HEK293 (cell line): ENCODE results near the gene ARL14EPL.

ENCODE experiments used
- CTCF ChIP-seq: fragments of 450-650 bp; formaldehyde crosslinking; IDR thresholded peaks from 2 replicates; pipeline ENCODE4 v1.5.1; 2016; ENCODE audit warnings: missing biosample characterization, missing genetic modification characterization
- HOXA7 ChIP-seq: sonication (generic); formaldehyde crosslinking; IDR thresholded peaks from 2 replicates; pipeline ENCODE4 v1.8.1; 2022; ENCODE audit warnings: missing genetic modification reagents, borderline replicate concordance
- ZNF121 ChIP-seq: fragments of 450-650 bp; formaldehyde crosslinking; IDR thresholded peaks from 2 replicates; pipeline ENCODE4 v1.5.1; 2016; ENCODE audit warnings: missing biosample characterization, missing genetic modification characterization
- ZNF174 ChIP-seq: fragments of 450-650 bp; formaldehyde crosslinking; IDR thresholded peaks from 2 replicates; pipeline ENCODE4 v1.5.0; 2017; ENCODE audit warnings: missing biosample characterization, mild to moderate bottlenecking, missing genetic modification characterization

GRCh38 chr5:116002116-116002906 is 30.0 kb upstream of the ARL14EPL start:
- no peak for TF ChIP-seq HOXA7 (CRISPR knock-in tag)
- TF ChIP-seq CTCF (tag by site-specific recombination): no peak
- TF ChIP-seq ZNF121 (tag by site-specific recombination): no peak
- no peak for TF ChIP-seq ZNF174
